ENCODE results near the gene NR6A1. TPM values are rescaled to one million over a fixed set of nuclear protein-coding genes. Genes with fewer than 3 reads are reported as not detected.
A peak's percentile ranks its signal among the peaks of the same experiment; 100 is the strongest.

NR6A1 gene
- total and polyA plus RNA-seq, 2 of the 8 experiments (the other 6 are each of a cell fraction or from before 2014, with no cell fraction given), result 93.2 to 237 TPM

GRCh38 chr9:124485201-124485600 is 285.9 kb downstream of the NR6A1 start:
- Histone ChIP-seq H3K23ac (ENCODE audit: insufficient read length) (no peak overlapping the region), H3K18ac (ENCODE audit: extremely low read depth, low read length) (no peak overlapping the region), H3K4me2 (ENCODE audit: insufficient read depth in 1 of 2, low read depth in 2 of 2, low read length in 2 of 2) (no peak overlapping the region), H3K79me1 (ENCODE audit: low read depth, low read length) (no peaks in the 10 kb centered on the region), H3K23me2 (ENCODE audit: low read depth, low read length) (peaks cover 4% of the 10 kb centered on the region; the same call in 1 of the 2 replicates), H3K9ac (replicated peaks in 1 of 4; ENCODE audit: extremely low read depth in 1 of 4, low read depth in 3 of 4, low read length in 3 of 4) (no peak overlapping the region), H2BK12ac (ENCODE audit: low read depth, low read length) (0 out of 2 replicates have a peak overlapping the region, but pooled peaks have one; percentile 27), H2BK20ac (ENCODE audit: low read length) (no peak overlapping the region), H4K8ac (ENCODE audit: extremely low read depth, insufficient read depth, low read length) (no peak overlapping the region), H3K4me3 (ENCODE audit: extremely low read depth in 1 of 4, insufficient read depth in 2 of 4, low read depth in 3 of 4, low read length in 4 of 4) (no peak overlapping the region), H2AFZ (ENCODE audit: low read length) (no peak overlapping the region), H3K4me1 (replicated peaks in 1 of 4; ENCODE audit: control insufficient read depth in 3 of 4, insufficient read depth in 4 of 4, low read length in 3 of 4) (peaks cover 6 to 35% (median 17%) of the 10 kb centered on the region in 4 experiments), H2BK5ac (ENCODE audit: low read depth, low read length) (no peak overlapping the region), H4K5ac (ENCODE audit: insufficient read length, low read depth, low read length) (no peak overlapping the region), H3K27me3 (replicated peaks in 1 of 4; ENCODE audit: control insufficient read depth in 3 of 4, extremely low read depth in 1 of 4, insufficient read depth in 3 of 4, low read length in 3 of 4) (peaks cover 0 to 17% (median 10%) of the 10 kb centered on the region in 4 experiments; a peak in 6 of 7 replicates), H3K4ac (replicated peaks; ENCODE audit: insufficient read length, low read depth, low read length) (no peak overlapping the region), H2BK120ac (replicated peaks; ENCODE audit: low read depth, low read length) (no peak overlapping the region), H3K9me3 (ENCODE audit: insufficient read depth in 2 of 2, low read depth in 1 of 2, low read length in 1 of 2) (no peaks in the 10 kb centered on the region), H2BK15ac (ENCODE audit: low read length) (no peak overlapping the region), H3K56ac (replicated peaks; ENCODE audit: insufficient read length, low read depth, low read length) (no peak overlapping the region), H4K20me1 (replicated peaks in 1 of 2; ENCODE audit: control insufficient read depth in 1 of 2, insufficient read depth in 2 of 2, low read length in 2 of 2) (peaks cover 0 to 7% of the 10 kb centered on the region in 2 experiments), H4K91ac (replicated peaks; ENCODE audit: insufficient read length, low read length) (no peak overlapping the region), H3K14ac (ENCODE audit: insufficient read length) (no peak overlapping the region), H3K79me2 (ENCODE audit: control insufficient read depth in 1 of 2, insufficient read depth in 2 of 2, low read length in 2 of 2) (no peaks in the 10 kb centered on the region), H3K36me3 (ENCODE audit: control insufficient read depth in 2 of 4, insufficient read depth in 4 of 4, low read length in 3 of 4) (no peaks in the 10 kb centered on the region), H2AK5ac (ENCODE audit: low read depth, low read length) (no peak overlapping the region), H3K27ac (ENCODE audit: low read depth, low read length) (no peak overlapping the region)
- WGBS, 2 experiments (ENCODE audit: extremely low coverage in 1 of 2, insufficient coverage in 1 of 2, insufficient read length in 1 of 2, insufficient replicate concordance in 2 of 2, low coverage in 1 of 2, low lambda C conversion rate in 2 of 2, missing lambda C conversion rate in 1 of 2), result 86% methylated on average over 12 of the region's 13 CpGs; no CpG with 5 or more reads in 1 of the 2 experiments
- DNase-seq (ENCODE audit: low read depth in 1 of 2, low spot score in 2 of 2) (no peak), FAIRE-seq (no peak)
- TF ChIP-seq FOSL1 (IDR thresholded peaks at IDR 0.05; ENCODE audit: insufficient read depth, low read depth, low read length) (no peak), ASH2L (IDR thresholded peaks at IDR 0.05; ENCODE audit: low read length) (no peak), CHD2 (IDR thresholded peaks at IDR 0.05; ENCODE audit: low read length) (no peak), ATF3 (IDR thresholded peaks at IDR 0.05; ENCODE audit: insufficient read depth, low read depth, low read length) (no peak)
- ChIA-PET POLR2A (ENCODE audit: partially characterized antibody) (interaction anchor here (1.0 to 3.1 kb wide), 3 partner anchors 12 to 21 kb away, joined by 3 to 11 read pairs (median 6); no protein-coding TSS in a partner anchor), CTCF (ENCODE audit: partially characterized antibody) (interaction anchor here (0.9 to 2.6 kb wide), 4 partner anchors 12 to 52 kb away, joined by 3 to 9 read pairs (median 6); no protein-coding TSS in a partner anchor)

Data from H1 (cell line).